HepG2 (cell line): ENCODE results near the gene HMBS. TPM values are rescaled to one million over a fixed set of nuclear protein-coding genes. Genes with fewer than 3 reads are reported as not detected.

ENCODE experiments used
- CENPT ChIP-seq: sonication (generic); formaldehyde crosslinking; IDR thresholded peaks from 2 replicates; pipeline ENCODE4 v1.8.0; 2022; ENCODE audit warnings: low read depth, mild to moderate bottlenecking, moderate library complexity, missing genetic modification reagents
- HNRNPLL ChIP-seq: fragments of 200-400 bp; formaldehyde crosslinking; IDR thresholded peaks from 2 replicates; pipeline ENCODE4 v1.6.1; 2017; ENCODE audit warnings: mild to moderate bottlenecking, low read depth, low read length; ENCODE audit not compliant: poor library complexity, severe bottlenecking
- HOXA9 ChIP-seq: sonication (generic); formaldehyde crosslinking; IDR thresholded peaks from 2 replicates; pipeline ENCODE4 v1.8.1; 2022; ENCODE audit warnings: missing genetic modification reagents, mild to moderate bottlenecking, moderate library complexity, borderline replicate concordance
- KAT7 ChIP-seq: IDR thresholded peaks from 2 replicates; pipeline ENCODE4 v1.6.1; 2018; ENCODE audit warnings: borderline replicate concordance, missing compliant biosample characterization
- KDM6A ChIP-seq: IDR thresholded peaks from 2 replicates; pipeline ENCODE4 v1.6.1; 2016; ENCODE audit warnings: low read depth
- NCOR1 ChIP-seq: fragments of 200-600 bp; sonication (generic); IDR thresholded peaks from 2 replicates; pipeline ENCODE4 v1.7.0; 2017; ENCODE audit warnings: antibody characterized with exemption, low read length, borderline replicate concordance
- RXRA ChIP-seq: sonication (generic); formaldehyde crosslinking; IDR thresholded peaks from 2 replicates; pipeline ENCODE4 v1.5.1; 2020; ENCODE audit warnings: missing genetic modification reagents
- SP1 ChIP-seq, 2 experiments: fragments of 450-650 bp in 1 of 2; sonication (generic) in 1 of 2; formaldehyde crosslinking in 1 of 2; IDR thresholded peaks; 2 replicates each; pipeline versions ENCODE4 v1.4.0 to v1.6.1; 2016 to 2020; ENCODE audit warnings: missing genetic modification reagents in 1 of 2
- SPEN ChIP-seq: sonication (generic); formaldehyde crosslinking; IDR thresholded peaks from 2 replicates; pipeline ENCODE4 v1.5.1; 2020; ENCODE audit warnings: low read depth, mild to moderate bottlenecking, missing genetic modification reagents
- TBP ChIP-seq: sonication (generic); formaldehyde crosslinking; IDR thresholded peaks from 2 replicates; pipeline ENCODE4 v1.5.0; 2020; ENCODE audit warnings: missing genetic modification reagents
- TMF1 ChIP-seq: sonication (generic); formaldehyde crosslinking; IDR thresholded peaks from 2 replicates; pipeline ENCODE4 v1.8.1; 2022; ENCODE audit warnings: low read depth, missing genetic modification reagents
- ZBTB20 ChIP-seq: sonication (generic); formaldehyde crosslinking; IDR thresholded peaks from 2 replicates; pipeline ENCODE4 v1.8.1; 2023; ENCODE audit warnings: missing genetic modification reagents, low read depth, mild to moderate bottlenecking, borderline replicate concordance
- ZFP36L2 ChIP-seq: sonication (generic); formaldehyde crosslinking; IDR thresholded peaks from 2 replicates; pipeline ENCODE4 v1.4.0; 2020; ENCODE audit warnings: missing genetic modification reagents
- ZMAT3 ChIP-seq: sonication (generic); formaldehyde crosslinking; conservative IDR thresholded peaks from 2 replicates; pipeline ENCODE4 v1.7.0; 2021; ENCODE audit warnings: missing genetic modification reagents
- ZNF136 ChIP-seq: sonication (generic); formaldehyde crosslinking; IDR thresholded peaks from 2 replicates; pipeline ENCODE4 v1.8.1; 2022; ENCODE audit warnings: low read depth, mild to moderate bottlenecking, moderate library complexity, missing genetic modification reagents
- ZNF383 ChIP-seq: sonication (generic); formaldehyde crosslinking; IDR thresholded peaks from 2 replicates; pipeline ENCODE4 v1.4.0; 2020; ENCODE audit warnings: missing genetic modification reagents, mild to moderate bottlenecking, borderline replicate concordance
- ZNF432 ChIP-seq: sonication (generic); formaldehyde crosslinking; IDR thresholded peaks from 2 replicates; pipeline ENCODE4 v1.5.0; 2020; ENCODE audit warnings: missing genetic modification reagents, mild to moderate bottlenecking, borderline replicate concordance
- ZNF660 ChIP-seq: sonication (generic); formaldehyde crosslinking; IDR thresholded peaks from 2 replicates; pipeline ENCODE4 v1.5.1; 2020; ENCODE audit warnings: mild to moderate bottlenecking, low read depth, missing genetic modification reagents, borderline replicate concordance
- polyA plus RNA-seq, 8 experiments: library from polyadenylated mRNA; depleted of rRNA in 3 of 8; stranded (reverse) in 7 of 8; unstranded in 1 of 8; fragments of >200 nt; fragmentation: Illumina TruSeq in 4 of 8; extraction: Trizol in 4 of 8; gene quantifications; 2 replicates each; pipeline versions ENCODE4 v1.2.1 to v1.2.3, GENCODE V29; 2011 to 2016; ENCODE audit warnings: low read depth in 4 of 8, missing spikeins in 1 of 8, mixed read lengths in 1 of 8; ENCODE audit not compliant: insufficient read depth in 1 of 8
- total RNA-seq, 5 experiments: library from RNA; depleted of rRNA; stranded (reverse); fragments of >200 nt; fragmentation: Illumina TruSeq; extraction: Trizol; gene quantifications; 2 replicates each; pipeline ENCODE4 v1.2.3, GENCODE V29; 2016; ENCODE audit warnings: low read depth in 1 of 5
- TF ChIP-seq, protein P1 (sequence below): sonication (generic); formaldehyde crosslinking; IDR thresholded peaks from 2 replicates; pipeline ENCODE4 v1.4.0; 2020; ENCODE audit warnings: mild to moderate bottlenecking, missing genetic modification reagents
- TF ChIP-seq, protein P2 (sequence below): sonication (generic); formaldehyde crosslinking; IDR thresholded peaks from 2 replicates; pipeline ENCODE4 v1.4.0; 2020; ENCODE audit warnings: low read depth, mild to moderate bottlenecking, missing genetic modification reagents

HMBS gene
- total and polyA plus RNA-seq, 2 of the 13 experiments (the other 11 are each of a cell fraction or from before 2014, with no cell fraction given): 9.4 to 46.9 TPM

DNA sequence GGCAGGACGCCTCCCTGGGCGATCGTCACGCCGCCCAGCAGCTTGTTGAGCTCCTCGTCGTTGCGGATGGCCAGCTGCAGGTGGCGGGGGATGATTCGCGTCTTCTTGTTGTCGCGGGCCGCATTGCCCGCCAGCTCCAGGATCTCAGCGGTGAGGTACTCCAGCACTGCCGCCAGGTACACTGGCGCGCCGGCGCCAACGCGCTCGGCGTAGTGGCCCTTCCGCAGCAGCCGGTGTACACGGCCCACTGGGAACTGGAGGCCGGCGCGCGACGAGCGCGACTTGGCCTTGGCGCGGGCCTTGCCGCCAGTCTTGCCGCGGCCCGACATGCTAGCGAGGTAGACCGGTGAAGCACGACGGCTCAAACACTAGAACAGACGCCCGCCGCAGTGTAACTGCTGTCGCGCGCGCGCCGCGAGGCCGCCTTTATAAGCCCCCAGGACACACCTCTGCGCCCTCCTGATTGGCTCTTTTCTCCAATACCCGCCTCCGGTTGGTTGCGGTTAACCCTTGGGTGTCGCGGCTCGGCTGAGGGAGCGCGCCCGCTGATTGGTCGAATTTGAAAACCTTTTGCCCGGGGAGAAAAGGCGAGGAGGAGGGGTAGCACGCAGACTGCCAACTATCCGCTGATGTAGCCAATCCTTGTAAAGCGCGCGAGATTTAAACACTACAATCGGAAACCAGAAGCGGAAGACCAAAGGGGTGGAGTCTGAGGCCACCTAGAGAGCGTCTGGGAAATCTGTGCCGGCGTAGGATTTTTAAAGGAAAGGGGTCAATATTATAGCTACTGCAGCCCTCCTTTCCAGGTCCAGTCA lies 10.6 kb downstream of the HMBS start (continued):
- TF ChIP-seq ZBTB20 (CRISPR knock-in tag): peak; percentile 27; the same call in 1 of the 2 replicates
- TF ChIP-seq SP1 (IDR thresholded peaks at IDR 0.05): no peak
- peak; percentile 76 for TF ChIP-seq SP1 (CRISPR knock-in tag; IDR thresholded peaks at IDR 0.05)
- TF ChIP-seq RXRA (CRISPR knock-in tag): 0 out of 2 replicates have a peak, but pooled peaks have one; percentile 59
- peak; percentile 21; the same call in 1 of the 2 replicates for TF ChIP-seq KAT7 (CRISPR knock-in tag)
- 0 out of 2 replicates have a peak, but pooled peaks have one; percentile 40 for TF ChIP-seq TBP (CRISPR knock-in tag)
- TF ChIP-seq ZNF136 (CRISPR knock-in tag): peak; percentile 82; the same call in 1 of the 2 replicates
- no peak for TF ChIP-seq ZNF432 (CRISPR knock-in tag)
- peak; percentile 92 for TF ChIP-seq HNRNPLL
- peak; percentile 97; the same call in 1 of the 2 replicates for TF ChIP-seq TMF1 (CRISPR knock-in tag)
- TF ChIP-seq ZNF383 (CRISPR knock-in tag): no peak
- no peak for TF ChIP-seq ZFP36L2
- no peak for TF ChIP-seq ZNF660 (CRISPR knock-in tag)
- no peak for TF ChIP-seq KDM6A
- TF ChIP-seq, protein P1, sequence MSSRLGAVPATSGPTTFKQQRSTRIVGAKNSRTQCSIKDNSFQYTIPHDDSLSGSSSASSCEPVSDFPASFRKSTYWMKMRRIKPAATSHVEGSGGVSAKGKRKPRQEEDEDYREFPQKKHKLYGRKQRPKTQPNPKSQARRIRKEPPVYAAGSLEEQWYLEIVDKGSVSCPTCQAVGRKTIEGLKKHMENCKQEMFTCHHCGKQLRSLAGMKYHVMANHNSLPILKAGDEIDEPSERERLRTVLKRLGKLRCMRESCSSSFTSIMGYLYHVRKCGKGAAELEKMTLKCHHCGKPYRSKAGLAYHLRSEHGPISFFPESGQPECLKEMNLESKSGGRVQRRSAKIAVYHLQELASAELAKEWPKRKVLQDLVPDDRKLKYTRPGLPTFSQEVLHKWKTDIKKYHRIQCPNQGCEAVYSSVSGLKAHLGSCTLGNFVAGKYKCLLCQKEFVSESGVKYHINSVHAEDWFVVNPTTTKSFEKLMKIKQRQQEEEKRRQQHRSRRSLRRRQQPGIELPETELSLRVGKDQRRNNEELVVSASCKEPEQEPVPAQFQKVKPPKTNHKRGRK (CRISPR knock-in tag): peak; percentile 71; the same call in 1 of the 2 replicates
- TF ChIP-seq NCOR1: peak; percentile 21; the same call in 1 of the 2 replicates
- peak; percentile 81; the same call in 1 of the 2 replicates for TF ChIP-seq CENPT
- peak; percentile 23; the same call in 1 of the 2 replicates for TF ChIP-seq SPEN (CRISPR knock-in tag)
- TF ChIP-seq HOXA9 (CRISPR knock-in tag): peak; percentile 92
- TF ChIP-seq, protein P2, sequence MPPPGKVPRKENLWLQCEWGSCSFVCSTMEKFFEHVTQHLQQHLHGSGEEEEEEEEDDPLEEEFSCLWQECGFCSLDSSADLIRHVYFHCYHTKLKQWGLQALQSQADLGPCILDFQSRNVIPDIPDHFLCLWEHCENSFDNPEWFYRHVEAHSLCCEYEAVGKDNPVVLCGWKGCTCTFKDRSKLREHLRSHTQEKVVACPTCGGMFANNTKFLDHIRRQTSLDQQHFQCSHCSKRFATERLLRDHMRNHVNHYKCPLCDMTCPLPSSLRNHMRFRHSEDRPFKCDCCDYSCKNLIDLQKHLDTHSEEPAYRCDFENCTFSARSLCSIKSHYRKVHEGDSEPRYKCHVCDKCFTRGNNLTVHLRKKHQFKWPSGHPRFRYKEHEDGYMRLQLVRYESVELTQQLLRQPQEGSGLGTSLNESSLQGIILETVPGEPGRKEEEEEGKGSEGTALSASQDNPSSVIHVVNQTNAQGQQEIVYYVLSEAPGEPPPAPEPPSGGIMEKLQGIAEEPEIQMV: peak; percentile 68
- TF ChIP-seq ZMAT3 (CRISPR knock-in tag): peak; percentile 96
